HEK293 (cell line): ENCODE results near the gene RBMS3.

Experiments used
- CTCF ChIA-PET: fragments of 350-600 bp; formaldehyde crosslinking; extraction: SDS; loops from one replicate; lab custom pipeline; 2021; ENCODE audit warnings: antibody characterized with exemption; lab: Yijun Ruan, JAX
- POLR2A ChIA-PET: fragments of 300-600 bp; formaldehyde crosslinking; extraction: SDS; loops from one replicate; lab custom pipeline; 2020; ENCODE audit warnings: antibody characterized with exemption, inconsistent platforms; lab: Yijun Ruan, JAX
- H3K27ac ChIP-seq: fragments of 200-500 bp; sonication (Bioruptor generic); 2 replicates; pipeline ENCODE4 v1.5.1; 2014; ENCODE audit warnings: low read depth, low read length, control low read depth, inconsistent platforms; ENCODE audit errors: extremely low read depth
- H3K36me3 ChIP-seq, 2 experiments: fragments of 200-500 bp in 1 of 2; sonication (Bioruptor generic) in 1 of 2; 1 replicate in 1 of 2; 2 replicates in 1 of 2; pipeline ENCODE4 v1.5.1; 2014 to 2017; ENCODE audit warnings: inconsistent platforms in 2 of 2, low read length in 2 of 2; ENCODE audit not compliant: control insufficient read depth in 2 of 2, insufficient read depth in 1 of 2
- H3K4me1 ChIP-seq: fragments of 200-500 bp; sonication (Bioruptor generic); 2 replicates; pipeline ENCODE4 v1.5.1; 2014; ENCODE audit warnings: mild to moderate bottlenecking, low read length, inconsistent platforms; ENCODE audit not compliant: control insufficient read depth, insufficient read depth
- H3K4me3 ChIP-seq: 2 replicates; pipeline ENCODE4 v1.5.1; 2011; ENCODE audit warnings: low read depth, mild to moderate bottlenecking, control low read depth, low read length, moderate library complexity
- H3K9me3 ChIP-seq: fragments of 200-500 bp; sonication (Bioruptor generic); 2 replicates; pipeline ENCODE4 v1.5.1; 2014; ENCODE audit warnings: low read depth, low read length, inconsistent platforms; ENCODE audit not compliant: control insufficient read depth, insufficient read depth
- BCL11B ChIP-seq: fragments of 450-650 bp; formaldehyde crosslinking; IDR thresholded peaks from 2 replicates; pipeline ENCODE4 v1.5.1; 2016; ENCODE audit warnings: low read depth, missing biosample characterization, missing genetic modification characterization
- GLI2 ChIP-seq: fragments of 450-650 bp; formaldehyde crosslinking; IDR thresholded peaks from 2 replicates; pipeline ENCODE4; 2017; ENCODE audit warnings: missing biosample characterization, missing genetic modification characterization, low read depth, borderline replicate concordance
- KLF16 ChIP-seq: fragments of 450-650 bp; formaldehyde crosslinking; IDR thresholded peaks from 2 replicates; pipeline ENCODE4 v1.5.1; 2017; ENCODE audit warnings: missing biosample characterization, missing genetic modification characterization
- KLF9 ChIP-seq: fragments of 450-650 bp; formaldehyde crosslinking; IDR thresholded peaks from 2 replicates; pipeline ENCODE4 v1.5.1; 2016; ENCODE audit warnings: missing biosample characterization, missing genetic modification characterization, low read depth
- MZF1 ChIP-seq: fragments of 450-650 bp; formaldehyde crosslinking; IDR thresholded peaks from 2 replicates; pipeline ENCODE4 v1.5.1; 2017; ENCODE audit warnings: missing biosample characterization, missing genetic modification characterization, borderline replicate concordance
- OVOL3 ChIP-seq: fragments of 450-650 bp; formaldehyde crosslinking; IDR thresholded peaks from 2 replicates; pipeline ENCODE4 v1.5.1; 2016; ENCODE audit warnings: missing biosample characterization, missing genetic modification characterization
- PATZ1 ChIP-seq: fragments of 450-650 bp; formaldehyde crosslinking; IDR thresholded peaks from 2 replicates; pipeline ENCODE4 v1.5.1; 2016; ENCODE audit warnings: missing biosample characterization, missing genetic modification characterization
- PRDM1 ChIP-seq: fragments of 450-650 bp; formaldehyde crosslinking; IDR thresholded peaks from 2 replicates; pipeline ENCODE4; 2016; ENCODE audit warnings: missing biosample characterization, missing genetic modification characterization
- REPIN1 ChIP-seq: fragments of 450-650 bp; formaldehyde crosslinking; IDR thresholded peaks from 2 replicates; pipeline ENCODE4 v1.5.1; 2017; ENCODE audit warnings: missing biosample characterization, missing genetic modification characterization, low read depth
- SALL2 ChIP-seq: fragments of 450-650 bp; formaldehyde crosslinking; IDR thresholded peaks from 2 replicates; pipeline ENCODE4 v1.5.0; 2017; ENCODE audit warnings: missing biosample characterization, mild to moderate bottlenecking, missing genetic modification characterization, borderline replicate concordance
- ZBTB20 ChIP-seq: fragments of 450-650 bp; formaldehyde crosslinking; IDR thresholded peaks from 2 replicates; pipeline ENCODE4 v1.5.1; 2016; ENCODE audit warnings: missing biosample characterization, missing genetic modification characterization
- ZBTB21 ChIP-seq: fragments of 450-650 bp; formaldehyde crosslinking; IDR thresholded peaks from 2 replicates; pipeline ENCODE4 v1.5.1; 2017; ENCODE audit warnings: missing biosample characterization, missing genetic modification characterization
- ZNF146 ChIP-seq: fragments of 450-650 bp; formaldehyde crosslinking; IDR thresholded peaks from 2 replicates; pipeline ENCODE4 v1.5.1; 2016; ENCODE audit warnings: missing biosample characterization, missing genetic modification characterization
- ZNF155 ChIP-seq: fragments of 450-650 bp; formaldehyde crosslinking; IDR thresholded peaks from 2 replicates; pipeline ENCODE4 v1.5.1; 2016; ENCODE audit warnings: missing biosample characterization, missing genetic modification characterization
- ZNF16 ChIP-seq: fragments of 450-650 bp; formaldehyde crosslinking; IDR thresholded peaks from 2 replicates; pipeline ENCODE4 v1.5.1; 2016; ENCODE audit warnings: low read depth, missing biosample characterization, missing genetic modification characterization
- ZNF202 ChIP-seq: fragments of 450-650 bp; formaldehyde crosslinking; IDR thresholded peaks from 2 replicates; pipeline ENCODE4 v1.5.1; 2016; ENCODE audit warnings: missing biosample characterization, missing genetic modification characterization, borderline replicate concordance
- ZNF341 ChIP-seq: fragments of 450-650 bp; formaldehyde crosslinking; IDR thresholded peaks from 2 replicates; pipeline ENCODE4; 2016; ENCODE audit warnings: low read depth, missing biosample characterization, missing genetic modification characterization
- ZNF37A ChIP-seq: fragments of 450-650 bp; IDR thresholded peaks from 2 replicates; pipeline ENCODE4 v1.5.1; 2018; ENCODE audit warnings: missing biosample characterization, missing genetic modification characterization
- ZNF521 ChIP-seq: fragments of 450-650 bp; formaldehyde crosslinking; IDR thresholded peaks from 2 replicates; pipeline ENCODE4 v1.5.1; 2017; ENCODE audit warnings: missing biosample characterization, mild to moderate bottlenecking, missing genetic modification characterization
- ZNF580 ChIP-seq: fragments of 450-650 bp; formaldehyde crosslinking; IDR thresholded peaks from 2 replicates; pipeline ENCODE4 v1.5.1; 2016; ENCODE audit warnings: missing biosample characterization, missing genetic modification characterization
- ZNF596 ChIP-seq: fragments of 450-650 bp; IDR thresholded peaks from 2 replicates; pipeline ENCODE4 v1.5.0; 2018; ENCODE audit warnings: missing biosample characterization, mild to moderate bottlenecking, missing genetic modification characterization, moderate library complexity
- ZNF600 ChIP-seq: fragments of 450-650 bp; formaldehyde crosslinking; IDR thresholded peaks from 2 replicates; pipeline ENCODE4 v1.5.1; 2016; ENCODE audit warnings: missing biosample characterization, missing genetic modification characterization

Gene RBMS3

GRCh38 chr3:29619676-29620075 is 338.8 kb downstream of the RBMS3 start:
- ChIA-PET CTCF (no interaction called here), POLR2A (no interaction called here)
- Histone ChIP-seq H3K4me1 (no peaks in the 10 kb centered on the region), H3K9me3 (no peaks in the 10 kb centered on the region), H3K27ac (no peak overlapping the region), H3K4me3 (no peak overlapping the region), H3K36me3 (no peaks in the 10 kb centered on the region)
- TF ChIP-seq ZNF580 (tag by site-specific recombination) (no peak), BCL11B (no peak), ZBTB20 (tag by site-specific recombination) (no peak), GLI2 (tag by site-specific recombination) (no peak), SALL2 (no peak), ZNF146 (no peak), KLF9 (tag by site-specific recombination) (no peak), ZNF202 (no peak), ZNF521 (tag by site-specific recombination) (no peak), PATZ1 (tag by site-specific recombination) (no peak), KLF16 (tag by site-specific recombination) (no peak), REPIN1 (tag by site-specific recombination) (no peak), ZNF16 (tag by site-specific recombination) (no peak), PRDM1 (tag by site-specific recombination) (no peak), ZNF155 (tag by site-specific recombination) (no peak), ZNF341 (tag by site-specific recombination) (no peak), ZBTB21 (tag by site-specific recombination) (no peak), ZNF37A (no peak), MZF1 (tag by site-specific recombination) (no peak)

GRCh38 chr3:29627136-29628117 is 346.6 kb downstream of the RBMS3 start:
- ChIA-PET POLR2A (no interaction called here), CTCF (interaction anchor here (1.0 kb wide), 1 partner anchor 315 kb away, joined by 4 read pairs; no protein-coding TSS in a partner anchor)
- no peak overlapping the region for H3K4me3 ChIP-seq
- TF ChIP-seq ZNF600 (tag by site-specific recombination): no peak
- no peak for TF ChIP-seq OVOL3
- TF ChIP-seq ZNF596 (tag by site-specific recombination): peak; percentile 86
- no peak for TF ChIP-seq KLF9 (tag by site-specific recombination)
- TF ChIP-seq, all 188 proteins: peak for 1
- H3K4me1 ChIP-seq: no peaks in the 10 kb centered on the region
- no peak overlapping the region for H3K27ac ChIP-seq
- no peaks in the 10 kb centered on the region for H3K9me3 ChIP-seq
- H3K36me3 ChIP-seq: no peaks in the 10 kb centered on the region
